Fibroblast of skin of left quadriceps (primary cell): ENCODE measurements around the gene SKIDA1.

ENCODE experiments used
- DNase-seq, 2 experiments: peaks; one replicate each; pipeline ENCODE4 v3.0.0-alpha.2; 2013; ENCODE audit warnings: low read depth in 2 of 2

The SKIDA1 gene

GRCh38 chr10:21517134-21518031 is 8.1 kb downstream of the SKIDA1 start:
- DNase-seq, result no peak

GRCh38 chr10:21516242-21517131 is 9.0 kb downstream of the SKIDA1 start:
- DNase-seq, result no peak

- DNase-seq, result no peak
Observed at GRCh38 chr10:21515361-21516241, 9.9 kb downstream of the SKIDA1 start.

- DNase-seq, result no peak
Observed at GRCh38 chr10:21514818-21515351, 10.6 kb downstream of the SKIDA1 start.

- no peak for DNase-seq
Observed at GRCh38 chr10:21514129-21514817, 11.2 kb downstream of the SKIDA1 start.

GRCh38 chr10:21513405-21513788 is 12.1 kb downstream of the SKIDA1 start:
- DNase-seq, result no peak

GRCh38 chr10:21512573-21513404 is 12.7 kb downstream of the SKIDA1 start:
- no peak for DNase-seq

GRCh38 chr10:21511946-21512572 is 13.4 kb downstream of the SKIDA1 start:
- no peak for DNase-seq

- no peak for DNase-seq
Observed at GRCh38 chr10:21511095-21511570, 14.3 kb downstream of the SKIDA1 start.

- DNase-seq, result no peak
Observed at GRCh38 chr10:21510241-21511094, 15.0 kb downstream of the SKIDA1 start.

- no peak for DNase-seq
Observed at GRCh38 chr10:21509341-21510240, 15.9 kb downstream of the SKIDA1 start.

GRCh38 chr10:21508706-21509331 is 16.7 kb downstream of the SKIDA1 start:
- DNase-seq, result no peak

GRCh38 chr10:21507150-21507549 is 18.3 kb downstream of the SKIDA1 start:
- DNase-seq, result no peak

- DNase-seq, result no peak
Observed at GRCh38 chr10:21506351-21506750, 19.1 kb downstream of the SKIDA1 start.

- no peak for DNase-seq
Observed at GRCh38 chr10:21505711-21506278, 19.7 kb downstream of the SKIDA1 start.

GRCh38 chr10:21503542-21503941 is 21.9 kb downstream of the SKIDA1 start:
- no peak for DNase-seq
